Upper lobe of left lung (tissue), 6 donors: Measurements from ENCODE around the gene RNF182. TPM values are rescaled to one million over a fixed set of nuclear protein-coding genes. Genes with fewer than 3 reads are reported as not detected.

Experiments used
- ATAC-seq, 2 donors: fragments of 200-7000 bp; cut with Tn5 transposase; one replicate each; pipeline ENCODE4 v1.9.1; 2022; ENCODE audit warnings: mild to moderate bottlenecking in 2 of 2, moderate library complexity in 2 of 2; ENCODE audit not compliant: low FRiP score in 2 of 2
- DNase-seq, 2 donors: peaks; one replicate each; pipeline ENCODE4 v3.0.0-alpha.2; 2019 to 2020
- H3K27ac ChIP-seq, 4 donors: fragments of 200-600 bp; sonication (generic); one replicate each; pipeline ENCODE4 v1.5.1; 2016 to 2019
- H3K27me3 ChIP-seq, 4 donors: fragments of 200-600 bp; sonication (generic); one replicate each; pipeline ENCODE4 v1.5.1; 2017 to 2019
- H3K36me3 ChIP-seq, 4 donors: fragments of 200-600 bp; sonication (generic); one replicate each; pipeline ENCODE4 v1.5.1; 2016 to 2019
- H3K4me1 ChIP-seq, 4 donors: fragments of 200-600 bp; sonication (generic); one replicate each; pipeline ENCODE4 v1.5.1; 2018 to 2019
- H3K4me3 ChIP-seq, 4 donors: fragments of 200-600 bp; sonication (generic); one replicate each; pipeline ENCODE4 v1.5.1; 2017 to 2019; ENCODE audit warnings: mild to moderate bottlenecking in 2 of 4, moderate library complexity in 1 of 4
- H3K9me3 ChIP-seq, 4 donors: fragments of 200-600 bp; sonication (generic); one replicate each; pipeline ENCODE4 v1.5.1; 2018 to 2019
- CTCF ChIP-seq, 6 experiments: fragments of 450-650 bp in 4 of 6; fragments of 200-600 bp in 2 of 6; sonication (generic) in 2 of 6; IDR thresholded peaks; one replicate each; pipeline ENCODE4 v1.5.1; 2016 to 2019; ENCODE audit warnings: antibody characterized with exemption in 6 of 6
- EP300 ChIP-seq, 4 donors: sonication (generic); formaldehyde crosslinking; IDR thresholded peaks; one replicate each; pipeline ENCODE4 v1.5.1; 2017; ENCODE audit warnings: antibody characterized with exemption in 4 of 4, control low read depth in 2 of 4
- POLR2A ChIP-seq, 4 donors: fragments of 450-650 bp; IDR thresholded peaks; one replicate each; pipeline ENCODE4 v1.5.1; 2016 to 2017; ENCODE audit warnings: antibody characterized with exemption in 4 of 4, mild to moderate bottlenecking in 2 of 4
- POLR2AphosphoS5 ChIP-seq, 2 donors: sonication (generic); formaldehyde crosslinking; IDR thresholded peaks; one replicate each; pipeline ENCODE4 v1.5.1; 2017; ENCODE audit warnings: antibody characterized with exemption in 2 of 2
- WGBS, 2 donors: methylation state at CpG; one replicate each; pipeline ENCODE4 v1.1.5; 2017 to 2018; 5-methylcytosine and 5-hydroxymethylcytosine counted together
- total RNA-seq, 6 donors: library from RNA; depleted of rRNA in 4 of 6; stranded (reverse); fragments of >200 nt in 4 of 6; gene quantifications; one replicate each; pipeline versions ENCODE4 v1.1.0 to v1.2.1, GENCODE V29; 2016 to 2021
- donor health status: DM: no; HTN: no; CAD: no; lungs with moderate emphysema.
- donor health status: DM: no; HTN: yes; CAD: no; lungs with severe emphysema.

RNF182 gene
- total RNA-seq, 6 donors from 2014 or later: 1.4 to 4.3 (median 2.5) TPM

DNA sequence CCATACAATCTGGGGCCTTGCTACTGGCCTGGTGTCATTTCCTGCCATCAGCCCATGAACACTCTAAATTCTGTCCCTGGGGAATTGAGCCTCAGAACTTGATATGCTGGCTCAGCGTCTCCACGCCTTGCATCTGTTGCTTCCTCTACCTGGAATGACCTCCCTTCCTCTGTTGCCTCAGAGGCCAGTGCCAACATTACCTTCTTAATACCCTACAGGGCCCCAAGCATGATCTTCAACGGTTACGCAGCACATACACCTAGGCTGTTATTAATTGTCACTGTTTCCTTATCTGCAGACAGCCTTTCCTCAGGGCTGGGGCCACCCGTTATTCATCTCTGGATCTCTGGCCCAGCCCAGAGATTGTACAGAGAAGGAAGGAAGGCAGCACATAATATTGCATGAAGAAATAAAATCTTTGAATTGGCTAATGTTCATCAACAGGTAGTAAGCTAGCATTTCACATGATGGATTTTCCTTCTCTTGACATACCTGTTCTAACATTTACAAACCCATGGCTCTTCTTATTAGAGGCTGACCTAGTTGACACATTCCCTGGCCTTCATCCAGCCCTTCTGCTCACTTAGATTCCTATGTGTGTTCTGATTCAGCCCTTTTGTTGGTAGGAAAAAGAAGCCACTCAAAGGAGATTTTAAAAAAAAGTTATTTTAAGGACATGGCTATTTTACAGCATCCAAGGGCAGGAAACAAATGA is 8.4 kb upstream of the RNF182 start:
- no peaks in the 10 kb centered on the region for H3K36me3 ChIP-seq
- no peak overlapping the region for H3K27ac ChIP-seq
- no peak for DNase-seq
- TF ChIP-seq CTCF (IDR thresholded peaks at IDR 0.05) (no peak), POLR2AphosphoS5 (IDR thresholded peaks at IDR 0.05) (no peak), POLR2A (IDR thresholded peaks at IDR 0.05) (no peak), EP300 (IDR thresholded peaks at IDR 0.05) (no peak)
- H3K4me3 ChIP-seq: no peak overlapping the region
- ATAC-seq: no peak
- H3K27me3 ChIP-seq: no peaks in the 10 kb centered on the region
- H3K4me1 ChIP-seq: no peaks in the 10 kb centered on the region
- 70 to 76% methylated on average over 5 of the region's 5 CpGs for WGBS, 2 donors
- no peaks in the 10 kb centered on the region for H3K9me3 ChIP-seq

DNA sequence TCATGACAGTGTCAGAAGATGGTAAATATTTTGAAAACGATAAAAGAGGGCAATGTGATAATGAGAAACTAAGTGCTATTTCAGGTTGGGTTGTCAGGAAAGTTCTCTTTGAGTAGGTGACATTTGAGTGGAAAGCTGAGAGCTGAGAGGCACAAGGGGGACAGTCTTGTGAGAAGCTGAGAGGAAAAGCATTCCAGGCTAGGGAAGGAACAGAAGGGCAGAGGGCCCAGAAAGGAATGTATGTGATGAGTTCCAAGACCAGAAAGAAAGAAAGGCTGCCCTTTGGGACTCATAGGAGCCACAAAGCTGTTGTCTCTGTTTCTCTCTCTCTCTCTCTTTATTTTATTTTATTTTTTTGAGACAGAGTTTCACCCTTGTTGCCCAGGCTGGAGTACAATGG is 7.6 kb upstream of the RNF182 start:
- Histone ChIP-seq H3K36me3 (no peaks in the 10 kb centered on the region), H3K27me3 (no peaks in the 10 kb centered on the region), H3K4me3 (no peak overlapping the region), H3K9me3 (no peaks in the 10 kb centered on the region), H3K4me1 (no peaks in the 10 kb centered on the region), H3K27ac (peak overlapping the region in 2 of 4 donors; percentile 10 to 46)
- ATAC-seq (no peak), DNase-seq (no peak)
- no peak for TF ChIP-seq CTCF (IDR thresholded peaks at IDR 0.05)
- TF ChIP-seq POLR2AphosphoS5 (IDR thresholded peaks at IDR 0.05): no peak
- no peak for TF ChIP-seq POLR2A (IDR thresholded peaks at IDR 0.05)
- TF ChIP-seq EP300 (IDR thresholded peaks at IDR 0.05): no peak
- WGBS, 2 donors: 50 to 55% methylated on average over 1 of the region's 1 CpG

- 76 to 88% methylated on average over 4 of the region's 4 CpGs for WGBS, 2 donors
- Histone ChIP-seq H3K27ac (no peak overlapping the region), H3K4me1 (no peaks in the 10 kb centered on the region), H3K27me3 (no peaks in the 10 kb centered on the region), H3K36me3 (no peaks in the 10 kb centered on the region), H3K4me3 (no peak overlapping the region), H3K9me3 (no peaks in the 10 kb centered on the region)
- DNase-seq: no peak
- TF ChIP-seq POLR2AphosphoS5 (IDR thresholded peaks at IDR 0.05): no peak
- no peak for TF ChIP-seq POLR2A (IDR thresholded peaks at IDR 0.05)
- no peak for TF ChIP-seq EP300 (IDR thresholded peaks at IDR 0.05)
- TF ChIP-seq CTCF (IDR thresholded peaks at IDR 0.05): no peak
- ATAC-seq: no peak
Measured at GRCh38 chr6:13918686-13919250, 6.0 kb upstream of the RNF182 start.

- peaks cover 8 to 10% (median 8%) of the 10 kb centered on the region in 4 donors for H3K4me1 ChIP-seq
- TF ChIP-seq CTCF (IDR thresholded peaks at IDR 0.05) (no peak), EP300 (IDR thresholded peaks at IDR 0.05) (no peak), POLR2AphosphoS5 (IDR thresholded peaks at IDR 0.05) (no peak), POLR2A (IDR thresholded peaks at IDR 0.05) (no peak)
- ATAC-seq (no peak), DNase-seq (no peak)
- WGBS, 2 donors: 77 to 97% methylated on average over 1 of the region's 1 CpG
- no peaks in the 10 kb centered on the region for H3K9me3 ChIP-seq
- no peaks in the 10 kb centered on the region for H3K36me3 ChIP-seq
- H3K4me3 ChIP-seq: no peak overlapping the region
- H3K27me3 ChIP-seq: peaks cover 0 to 4% (median 0%) of the 10 kb centered on the region in 4 donors
- H3K27ac ChIP-seq: peak overlapping the region in 3 of 4 donors; percentile 28 to 50 (median 33)
Measured at GRCh38 chr6:13919861-13920260, 4.9 kb upstream of the RNF182 start.
